GM21360 (cell line): Measurements from ENCODE around the gene ACVRL1.

Source experiments
- ATAC-seq: cut with Tn5 transposase; IDR thresholded peaks from one replicate; pipeline ENCODE4 v1.9.1; 2021; ENCODE audit warnings: mild to moderate bottlenecking, moderate library complexity; ENCODE audit not compliant: unreplicated experiment

ACVRL1 gene

GRCh38 chr12:51914034-51914923, 7.0 kb downstream of the ACVRL1 start:
- no peak for ATAC-seq

GRCh38 chr12:51915003-51915625, 7.8 kb downstream of the ACVRL1 start:
- no peak for ATAC-seq

DNA sequence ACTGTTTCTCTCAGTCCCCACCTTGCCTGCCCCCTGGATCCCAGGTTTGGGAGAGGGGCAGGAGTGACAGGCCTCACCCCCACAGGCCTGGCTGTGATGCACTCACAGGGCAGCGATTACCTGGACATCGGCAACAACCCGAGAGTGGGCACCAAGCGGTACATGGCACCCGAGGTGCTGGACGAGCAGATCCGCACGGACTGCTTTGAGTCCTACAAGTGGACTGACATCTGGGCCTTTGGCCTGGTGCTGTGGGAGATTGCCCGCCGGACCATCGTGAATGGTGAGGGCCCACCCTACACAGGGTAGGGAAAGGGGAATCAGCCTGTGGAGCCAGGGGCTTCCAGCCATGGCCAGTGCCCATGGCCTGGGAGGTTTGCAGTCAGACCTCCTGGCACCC, 8.6 kb downstream of the ACVRL1 start:
- no peak for ATAC-seq

DNA sequence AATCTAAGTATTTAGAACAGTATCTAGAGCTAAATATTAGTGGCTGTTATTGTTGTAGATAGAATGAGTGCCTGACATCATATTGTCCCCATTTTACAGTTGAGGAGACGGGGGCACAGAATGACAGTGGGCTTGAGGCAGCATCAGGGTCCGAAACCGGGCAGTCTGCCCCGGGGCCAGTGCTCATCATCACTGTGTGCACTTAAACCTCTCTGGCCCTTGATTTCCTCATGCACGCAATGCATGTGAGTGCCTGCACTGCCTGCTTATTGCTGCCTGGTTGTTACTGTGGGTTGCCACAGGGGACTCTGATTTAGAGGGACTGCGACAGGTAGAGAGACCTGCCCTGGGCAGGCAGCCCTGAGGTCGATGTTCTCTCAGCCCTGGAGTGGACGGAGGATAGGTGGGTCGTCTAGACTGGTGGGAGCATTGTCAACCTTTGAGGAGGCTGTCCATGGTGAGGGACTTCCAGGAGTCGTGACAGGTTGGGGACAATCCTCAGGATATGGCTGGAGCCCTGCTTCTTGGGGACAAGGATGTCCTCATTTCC, 9.8 kb downstream of the ACVRL1 start:
- ATAC-seq = no peak

DNA sequence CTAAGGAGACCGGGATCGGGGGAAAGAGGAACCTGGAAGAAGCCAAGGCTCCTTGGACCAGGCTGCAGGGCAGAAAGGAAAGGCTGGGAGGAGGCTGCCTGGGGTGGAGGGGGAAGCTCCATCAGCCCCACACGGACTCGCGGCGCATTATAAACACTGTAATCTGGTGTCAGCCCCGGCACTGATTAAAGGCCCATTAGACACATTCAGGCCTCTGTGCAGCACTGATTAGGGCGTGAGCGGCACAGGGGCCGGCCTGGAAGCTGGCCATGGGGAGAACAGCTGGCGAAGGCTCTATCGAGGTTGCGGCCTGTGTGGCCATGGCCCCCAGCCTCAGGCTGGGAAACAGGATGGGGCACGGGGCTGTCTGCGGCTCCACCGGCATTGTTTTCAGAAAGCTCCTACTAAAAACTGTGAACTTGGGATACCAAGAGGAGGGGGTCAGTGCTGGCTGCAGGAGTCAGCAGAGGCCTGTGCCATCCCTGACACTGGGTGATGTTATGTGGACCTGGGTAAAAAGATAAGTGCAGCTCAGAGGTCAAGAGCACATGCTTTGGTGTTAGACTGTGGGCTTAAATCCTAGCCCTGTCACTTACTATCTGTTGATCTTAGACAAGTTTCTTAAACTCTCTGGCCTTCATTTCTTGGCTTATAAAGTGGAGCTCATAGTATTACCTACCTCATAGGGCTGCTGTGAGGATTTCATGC, 10.6 kb downstream of the ACVRL1 start:
- no peak for ATAC-seq

DNA sequence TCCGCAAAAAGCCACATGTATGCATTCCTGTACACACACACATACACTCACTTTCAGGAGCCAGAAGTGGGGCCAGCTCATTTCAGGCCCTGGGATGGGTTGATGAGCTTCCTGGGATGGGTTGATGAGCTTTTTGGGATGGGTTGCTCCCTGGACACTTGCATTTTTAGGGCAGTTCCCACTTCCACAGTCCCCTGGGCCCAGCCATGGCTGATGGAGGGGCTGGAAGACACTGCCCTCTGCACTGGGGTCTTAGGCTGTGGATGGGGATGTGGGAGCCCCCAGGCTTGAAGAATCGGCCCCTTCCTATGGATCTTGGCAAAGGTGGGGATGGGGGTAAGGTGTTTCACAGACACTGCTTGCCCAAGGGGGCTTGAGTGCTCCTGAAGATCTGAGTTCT, 12.7 kb downstream of the ACVRL1 start:
- no peak for ATAC-seq

- ATAC-seq = no peak
Measured at GRCh38 chr12:51921017-51921725, 13.9 kb downstream of the ACVRL1 start.

GRCh38 chr12:51922146-51922545, 14.8 kb downstream of the ACVRL1 start:
- no peak for ATAC-seq

DNA sequence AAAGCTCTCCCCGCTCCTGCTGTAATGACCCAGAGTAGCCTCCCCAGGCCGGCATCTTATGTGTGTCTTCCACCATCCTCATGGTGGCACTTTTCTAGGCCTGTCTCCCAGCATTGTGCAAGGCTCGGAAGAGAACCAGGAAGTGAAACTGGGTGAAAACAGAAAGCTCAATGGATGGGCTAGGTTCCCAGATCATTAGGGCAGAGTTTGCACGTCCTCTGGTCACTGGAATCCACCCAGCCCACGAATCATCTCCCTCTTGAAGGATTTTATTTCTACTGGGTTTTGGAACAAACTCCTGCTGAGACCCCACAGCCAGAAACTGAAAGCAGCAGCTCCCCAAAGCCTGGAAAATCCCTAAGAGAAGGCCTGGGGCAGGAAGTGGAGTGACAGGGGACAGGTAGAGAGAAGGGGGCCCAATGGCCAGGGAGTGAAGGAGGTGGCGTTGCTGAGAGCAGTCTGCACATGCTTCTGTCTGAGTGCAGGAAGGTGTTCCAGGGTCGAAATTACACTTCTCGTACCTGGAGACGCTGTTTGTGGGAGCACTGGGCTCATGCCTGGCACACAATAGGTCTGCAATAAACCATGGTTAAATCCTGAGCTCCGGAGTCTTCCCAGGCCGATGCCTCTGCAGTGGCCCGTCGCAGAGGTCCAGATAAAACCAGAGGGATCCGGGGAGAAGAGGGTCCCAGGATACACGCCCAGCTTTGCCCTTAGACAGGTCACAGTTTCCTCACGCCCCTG, 15.6 kb downstream of the ACVRL1 start:
- no peak for ATAC-seq

DNA sequence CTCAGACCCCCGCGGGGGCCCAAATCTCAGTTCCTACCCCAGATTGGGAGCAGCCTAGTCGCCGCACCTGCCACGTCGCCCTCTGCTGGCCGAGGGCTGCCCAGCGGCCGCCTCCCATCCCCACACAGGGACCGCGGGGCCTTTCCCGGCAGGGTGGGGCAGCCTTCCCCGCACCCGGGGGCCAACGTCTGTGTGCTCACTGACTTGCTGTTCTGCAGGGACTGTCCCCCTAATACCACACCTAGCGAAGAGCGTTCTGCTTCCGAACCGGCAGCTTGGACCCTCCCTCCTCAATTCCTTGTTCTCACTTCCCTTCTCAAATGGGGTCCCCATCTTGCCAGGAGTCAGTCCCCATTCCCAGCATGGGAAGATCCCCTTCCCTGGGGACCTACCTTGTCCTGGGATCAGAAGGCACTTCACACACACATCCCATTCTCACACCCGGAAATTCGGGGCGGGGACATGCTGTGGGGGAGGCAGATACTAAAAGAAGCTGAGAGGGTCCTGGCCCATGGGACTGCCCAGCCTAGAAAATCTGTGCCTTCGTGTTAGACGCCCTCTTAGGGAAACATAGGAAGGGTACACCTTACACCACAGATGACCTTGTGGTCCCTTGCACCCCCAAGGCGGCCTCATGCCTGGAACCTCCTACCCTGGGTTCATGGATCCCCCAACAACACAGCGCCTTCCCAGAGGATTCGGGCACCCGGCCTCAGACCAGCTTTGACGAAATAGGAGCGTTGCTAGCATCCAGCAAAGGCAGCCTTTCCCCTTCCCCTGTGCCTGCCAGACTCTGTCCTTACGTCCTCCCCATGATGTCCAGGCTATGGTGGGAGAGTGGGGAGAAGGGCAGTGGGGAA, 16.4 kb downstream of the ACVRL1 start:
- no peak for ATAC-seq

- peak; percentile 55 for ATAC-seq
Measured at GRCh38 chr12:51924551-51925319, 17.4 kb downstream of the ACVRL1 start.

DNA sequence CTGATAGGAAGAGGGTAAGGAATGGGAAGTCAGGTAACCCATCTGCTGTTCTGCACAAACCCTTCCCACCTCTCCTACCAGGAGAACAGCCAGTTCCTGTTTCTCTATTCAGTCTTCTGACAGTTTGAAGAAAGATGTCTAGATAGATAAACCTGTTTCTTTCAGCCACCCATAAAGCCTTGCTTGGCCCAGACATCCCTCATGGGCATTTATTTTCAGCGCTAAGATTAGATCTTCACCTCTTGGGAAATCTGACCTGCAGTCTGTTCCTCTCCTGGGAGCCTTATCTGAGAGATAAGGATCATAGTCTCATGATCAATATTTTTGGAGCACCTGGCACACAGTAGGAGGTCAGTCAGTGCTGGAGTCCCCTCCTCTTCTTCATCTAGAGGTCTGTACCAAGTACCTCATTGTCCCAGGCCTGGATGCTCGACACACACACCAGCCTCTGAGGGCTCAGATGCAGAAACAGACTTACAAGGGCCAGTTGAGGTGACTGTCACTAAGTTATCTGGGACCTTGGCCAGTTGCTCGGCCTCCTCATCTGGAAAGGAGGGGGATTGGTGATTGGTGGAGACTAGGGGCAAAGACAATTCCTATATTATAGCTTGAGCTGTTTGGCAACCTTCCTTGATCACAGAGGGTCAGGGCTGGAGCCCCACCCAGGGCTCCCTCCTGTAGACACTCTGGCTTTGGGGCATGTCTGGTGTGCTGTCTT, 18.2 kb downstream of the ACVRL1 start:
- no peak for ATAC-seq

DNA sequence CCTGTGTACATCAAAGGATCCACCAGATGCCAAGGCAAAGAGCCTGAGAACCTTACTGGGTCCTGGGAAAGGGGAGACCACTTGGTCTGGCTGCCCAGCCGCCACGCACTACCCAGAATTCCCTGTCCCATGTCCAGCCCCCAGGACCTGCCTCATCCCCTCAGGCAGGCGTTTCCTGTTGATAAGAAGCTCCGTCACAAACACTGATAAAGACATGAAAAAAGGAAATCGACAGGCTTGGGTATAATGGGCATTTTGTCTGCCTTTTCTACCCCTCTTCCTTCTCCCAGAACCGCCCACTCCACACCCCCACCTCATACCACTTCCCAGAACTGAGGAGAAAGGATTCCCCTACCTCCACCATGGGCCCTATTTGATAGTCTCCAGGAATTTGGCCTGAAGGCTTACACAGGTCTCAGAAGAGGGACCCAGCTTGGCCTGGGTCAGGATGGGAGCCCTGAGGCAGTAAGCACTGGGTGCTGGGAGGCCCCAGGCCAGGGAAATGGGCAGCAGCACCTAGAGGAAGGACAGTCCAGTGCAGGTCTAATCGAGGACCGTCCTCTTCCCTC, 18.8 kb downstream of the ACVRL1 start:
- no peak for ATAC-seq

DNA sequence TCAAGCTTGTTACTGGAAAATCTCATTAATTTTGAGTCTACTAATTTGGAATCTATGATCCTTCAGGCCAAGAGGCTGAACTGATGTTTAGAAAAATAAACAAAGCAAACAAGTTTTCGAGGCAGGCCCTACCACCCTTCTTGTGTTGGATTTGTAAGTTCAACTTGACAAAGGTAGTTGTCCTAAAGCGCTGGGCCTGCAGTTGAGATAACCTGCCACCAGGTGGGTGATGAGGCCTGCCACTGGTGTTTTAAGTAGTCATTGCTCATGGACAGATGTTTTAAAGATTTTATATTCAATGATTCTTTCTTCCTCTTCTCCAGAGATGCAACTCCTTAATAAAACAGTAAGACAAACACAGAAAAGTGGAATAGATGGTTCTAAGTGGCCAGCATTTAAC, 19.4 kb downstream of the ACVRL1 start:
- ATAC-seq = no peak

DNA sequence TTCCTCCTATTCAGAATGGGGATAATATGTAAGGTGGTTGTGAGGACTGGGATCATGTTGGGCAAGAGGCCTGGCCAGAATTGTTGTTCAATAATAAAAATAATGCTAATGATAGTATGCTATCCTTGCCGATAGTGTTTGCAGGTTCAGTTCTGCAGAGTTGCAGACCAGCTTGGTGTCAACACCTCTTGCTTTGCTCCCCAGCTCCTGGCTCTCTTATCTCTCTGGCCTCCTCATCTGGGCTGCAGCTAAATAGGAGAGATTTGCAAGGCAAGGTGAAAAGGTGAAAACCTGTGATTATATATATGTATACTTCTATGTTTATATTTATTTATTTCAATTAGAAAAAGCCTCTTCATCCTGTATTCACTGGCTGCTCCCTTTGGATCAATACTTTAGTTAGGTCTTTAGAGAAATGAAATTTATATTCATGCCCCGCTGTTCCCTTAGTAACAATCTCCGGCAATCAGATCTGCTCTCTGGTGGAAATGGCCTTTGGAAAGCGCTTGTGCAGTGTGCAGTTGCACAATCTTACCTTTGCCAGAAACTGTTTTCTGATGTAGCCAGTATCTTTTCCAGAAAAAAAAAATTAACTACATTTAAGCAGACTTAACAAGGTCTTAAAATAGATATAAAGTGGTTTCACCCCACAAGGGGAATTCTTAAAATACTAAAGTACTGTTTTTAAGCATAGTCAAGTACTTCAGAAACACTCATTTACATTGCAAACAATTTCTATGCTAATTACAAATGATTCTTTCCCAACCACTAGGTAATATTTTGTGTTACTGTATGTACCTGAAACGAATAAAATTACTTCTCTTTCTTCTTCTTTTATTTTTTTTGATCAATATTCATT, 25.1 kb downstream of the ACVRL1 start:
- no peak for ATAC-seq

DNA sequence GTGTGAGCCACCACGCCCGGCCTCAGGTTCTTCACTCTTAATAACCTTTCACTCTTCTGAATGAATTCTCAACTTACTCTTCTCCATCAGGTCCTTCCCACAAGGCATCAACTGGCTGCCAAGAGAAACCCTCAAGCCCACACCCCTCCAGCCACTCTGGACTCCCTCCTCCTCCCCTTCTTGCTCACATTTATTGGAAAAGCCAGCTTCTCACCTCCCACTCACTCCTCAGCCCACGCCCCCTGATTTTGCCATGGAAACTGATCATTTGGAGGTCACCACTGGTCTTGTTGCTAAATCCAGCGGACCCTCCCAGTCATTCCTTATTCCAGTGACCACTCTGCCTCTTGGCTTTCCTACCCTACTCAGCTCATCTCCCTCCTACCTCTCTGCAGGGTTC, 26.8 kb downstream of the ACVRL1 start:
- no peak for ATAC-seq

- no peak for ATAC-seq
Measured at GRCh38 chr12:51937926-51938325, 30.6 kb downstream of the ACVRL1 start.
